GM12872 (cell line): ENCODE data around the gene QRICH2.

ENCODE experiments used
- TF ChIP-seq, protein P1 (sequence below): IDR thresholded peaks from 3 replicates; pipeline ENCODE4 v1.5.1; 2011; ENCODE audit warnings: low read depth, mild to moderate bottlenecking, low read length, moderate library complexity; ENCODE audit not compliant: insufficient read depth

The QRICH2 gene

DNA sequence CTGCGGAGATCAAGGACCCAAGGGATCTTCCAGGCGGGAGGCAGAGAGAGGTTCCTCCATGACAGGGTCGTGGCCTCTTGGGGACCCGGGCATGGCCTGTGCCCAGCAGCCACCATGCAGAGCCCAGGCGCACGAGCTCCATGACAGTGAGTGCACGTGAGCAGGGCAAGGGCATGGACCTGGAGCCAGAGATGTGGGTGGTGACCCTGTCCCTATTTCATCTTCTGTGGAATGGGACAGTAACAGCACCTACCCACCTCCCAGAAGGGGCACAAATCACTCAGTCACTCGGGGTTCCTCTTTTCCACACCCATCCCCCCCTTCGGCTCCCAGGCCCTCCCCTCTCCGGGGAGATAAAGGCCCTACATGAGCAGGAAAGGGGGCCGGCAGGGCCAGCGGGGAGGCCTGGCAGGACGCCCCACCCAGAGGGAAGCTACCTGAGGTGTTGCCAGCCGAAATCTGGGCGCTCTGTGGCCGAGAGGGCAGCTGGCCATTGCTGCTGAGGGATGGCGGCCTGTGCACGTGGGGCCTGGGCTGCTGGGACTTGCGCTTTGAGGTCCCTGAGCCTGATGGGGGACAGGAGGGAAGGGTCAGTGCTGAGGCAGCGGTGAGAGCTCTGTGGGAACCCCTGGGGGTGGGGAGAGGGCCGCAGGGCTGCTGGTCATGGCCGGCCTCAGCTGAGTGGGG is 32.6 kb downstream of the QRICH2 start:
- TF ChIP-seq, protein P1, sequence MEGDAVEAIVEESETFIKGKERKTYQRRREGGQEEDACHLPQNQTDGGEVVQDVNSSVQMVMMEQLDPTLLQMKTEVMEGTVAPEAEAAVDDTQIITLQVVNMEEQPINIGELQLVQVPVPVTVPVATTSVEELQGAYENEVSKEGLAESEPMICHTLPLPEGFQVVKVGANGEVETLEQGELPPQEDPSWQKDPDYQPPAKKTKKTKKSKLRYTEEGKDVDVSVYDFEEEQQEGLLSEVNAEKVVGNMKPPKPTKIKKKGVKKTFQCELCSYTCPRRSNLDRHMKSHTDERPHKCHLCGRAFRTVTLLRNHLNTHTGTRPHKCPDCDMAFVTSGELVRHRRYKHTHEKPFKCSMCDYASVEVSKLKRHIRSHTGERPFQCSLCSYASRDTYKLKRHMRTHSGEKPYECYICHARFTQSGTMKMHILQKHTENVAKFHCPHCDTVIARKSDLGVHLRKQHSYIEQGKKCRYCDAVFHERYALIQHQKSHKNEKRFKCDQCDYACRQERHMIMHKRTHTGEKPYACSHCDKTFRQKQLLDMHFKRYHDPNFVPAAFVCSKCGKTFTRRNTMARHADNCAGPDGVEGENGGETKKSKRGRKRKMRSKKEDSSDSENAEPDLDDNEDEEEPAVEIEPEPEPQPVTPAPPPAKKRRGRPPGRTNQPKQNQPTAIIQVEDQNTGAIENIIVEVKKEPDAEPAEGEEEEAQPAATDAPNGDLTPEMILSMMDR = 0 out of 3 replicates have a peak, but pooled peaks have one; percentile 1

DNA sequence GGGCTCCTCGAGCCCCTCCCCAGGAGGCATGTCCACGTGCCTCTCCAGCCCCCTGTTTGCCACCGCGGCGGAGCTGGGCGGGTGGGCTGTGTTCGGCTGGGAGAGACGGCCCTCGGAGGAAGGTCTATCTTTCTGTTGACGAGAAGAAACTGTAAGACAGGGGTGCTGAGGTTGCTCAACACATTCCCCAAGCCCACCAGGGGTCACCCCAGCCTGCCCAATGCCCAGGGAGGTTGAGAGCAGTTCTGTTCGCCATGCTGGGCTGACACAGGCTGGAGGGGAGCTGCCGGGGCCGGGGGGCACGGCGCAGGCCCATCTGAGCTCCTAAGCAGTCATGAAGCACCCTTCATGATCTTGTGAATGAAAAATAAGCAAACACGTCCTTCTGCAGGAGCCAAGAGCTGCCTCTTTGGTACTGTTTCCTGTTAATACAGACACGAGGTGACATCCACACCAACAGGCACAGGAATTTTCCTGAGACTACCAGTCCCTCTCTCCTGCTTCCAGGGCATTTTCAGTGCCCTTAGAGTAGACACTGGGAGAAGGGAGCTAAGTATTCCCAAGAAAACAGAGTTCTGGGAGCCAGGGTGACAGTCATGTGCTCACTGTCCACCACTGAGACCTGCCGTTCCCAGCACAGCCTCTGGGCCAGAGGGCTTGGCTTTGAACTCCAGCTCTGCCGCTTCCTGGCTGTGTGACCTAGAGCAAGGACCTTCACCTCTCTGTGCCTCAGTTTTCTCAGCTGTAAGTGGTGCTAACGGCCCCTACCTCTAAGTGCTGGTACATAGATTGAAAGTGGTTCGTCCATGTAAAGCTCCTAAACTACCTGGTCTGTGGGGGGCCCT is 33.7 kb downstream of the QRICH2 start:
- TF ChIP-seq, protein P1 = no peak

DNA sequence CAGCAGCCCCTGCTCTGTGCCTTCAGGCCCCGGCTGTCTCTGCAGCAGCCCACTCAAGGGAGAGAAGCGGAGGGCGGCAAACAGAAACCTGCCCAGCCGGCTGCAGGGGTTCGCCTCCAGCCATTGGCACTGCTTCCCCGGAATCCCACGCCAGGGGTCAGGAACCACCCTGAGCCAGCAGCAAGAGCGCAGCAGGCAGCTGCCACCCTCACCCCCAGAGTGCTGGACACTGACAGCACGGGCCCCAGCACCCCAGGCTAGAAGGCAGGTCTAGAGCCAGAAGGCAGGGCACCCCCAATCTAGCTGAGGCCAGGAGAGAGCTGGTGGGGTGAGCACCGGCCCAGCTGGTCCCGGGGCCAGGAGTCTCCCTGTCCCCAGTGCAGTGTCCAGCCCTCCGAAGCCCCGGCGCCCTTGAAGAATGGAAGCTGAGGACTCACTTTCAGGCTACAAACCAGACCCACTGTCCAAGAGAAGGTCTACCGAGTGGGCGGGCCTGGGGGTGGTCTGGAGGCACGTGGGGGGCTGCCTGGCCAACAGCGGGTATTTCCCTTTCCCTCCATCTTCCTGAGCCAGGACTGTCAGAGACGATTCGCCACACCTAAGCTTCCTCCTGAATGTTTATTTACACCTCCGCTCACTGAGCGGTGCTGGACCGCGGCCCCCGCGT is 34.5 kb downstream of the QRICH2 start:
- TF ChIP-seq, protein P1 = no peak

DNA sequence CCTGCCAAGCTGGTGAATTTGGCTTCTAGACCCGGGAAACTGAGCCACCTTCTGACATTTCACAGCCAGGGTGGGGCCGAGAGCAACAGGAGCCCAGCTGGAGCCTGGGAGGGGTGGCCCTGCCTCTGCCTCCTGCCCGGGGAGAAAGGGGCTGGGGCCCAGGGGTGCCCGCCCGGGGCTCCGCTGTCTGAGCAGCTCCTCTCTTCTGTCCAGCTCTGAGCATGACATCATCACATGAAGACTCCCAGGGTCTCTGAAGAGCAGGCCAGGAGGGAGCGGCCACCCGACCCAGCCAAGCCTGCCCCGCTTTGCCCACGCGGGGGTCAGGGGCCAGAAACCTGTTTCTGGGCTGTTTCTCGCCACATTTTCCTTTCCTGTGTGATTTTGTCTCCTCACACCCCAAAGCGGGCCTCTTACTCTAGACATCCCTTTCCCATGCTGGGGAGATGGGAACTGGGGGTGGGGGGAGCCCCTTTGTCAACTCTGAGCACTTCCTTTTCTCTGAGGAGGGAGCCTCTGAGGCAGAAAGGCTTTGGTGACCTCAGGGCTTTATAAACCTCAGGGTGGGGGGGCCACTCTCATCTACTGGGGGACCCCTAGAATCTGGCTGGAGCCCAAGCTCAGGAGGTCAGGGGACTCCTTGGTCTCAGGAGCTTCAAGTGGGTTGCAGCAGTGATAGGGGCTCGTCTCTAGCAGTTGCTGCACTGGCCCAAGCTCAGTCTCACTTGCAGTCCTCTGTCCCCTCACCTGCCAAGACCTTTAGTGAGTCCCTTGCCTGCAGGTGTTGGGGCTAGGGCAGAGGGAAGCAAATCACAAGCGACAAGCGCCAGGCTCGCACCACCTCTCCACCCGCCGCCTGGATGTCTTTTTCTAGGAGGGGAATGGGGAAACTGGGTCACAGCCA is 35.3 kb downstream of the QRICH2 start:
- TF ChIP-seq, protein P1 = no peak

DNA sequence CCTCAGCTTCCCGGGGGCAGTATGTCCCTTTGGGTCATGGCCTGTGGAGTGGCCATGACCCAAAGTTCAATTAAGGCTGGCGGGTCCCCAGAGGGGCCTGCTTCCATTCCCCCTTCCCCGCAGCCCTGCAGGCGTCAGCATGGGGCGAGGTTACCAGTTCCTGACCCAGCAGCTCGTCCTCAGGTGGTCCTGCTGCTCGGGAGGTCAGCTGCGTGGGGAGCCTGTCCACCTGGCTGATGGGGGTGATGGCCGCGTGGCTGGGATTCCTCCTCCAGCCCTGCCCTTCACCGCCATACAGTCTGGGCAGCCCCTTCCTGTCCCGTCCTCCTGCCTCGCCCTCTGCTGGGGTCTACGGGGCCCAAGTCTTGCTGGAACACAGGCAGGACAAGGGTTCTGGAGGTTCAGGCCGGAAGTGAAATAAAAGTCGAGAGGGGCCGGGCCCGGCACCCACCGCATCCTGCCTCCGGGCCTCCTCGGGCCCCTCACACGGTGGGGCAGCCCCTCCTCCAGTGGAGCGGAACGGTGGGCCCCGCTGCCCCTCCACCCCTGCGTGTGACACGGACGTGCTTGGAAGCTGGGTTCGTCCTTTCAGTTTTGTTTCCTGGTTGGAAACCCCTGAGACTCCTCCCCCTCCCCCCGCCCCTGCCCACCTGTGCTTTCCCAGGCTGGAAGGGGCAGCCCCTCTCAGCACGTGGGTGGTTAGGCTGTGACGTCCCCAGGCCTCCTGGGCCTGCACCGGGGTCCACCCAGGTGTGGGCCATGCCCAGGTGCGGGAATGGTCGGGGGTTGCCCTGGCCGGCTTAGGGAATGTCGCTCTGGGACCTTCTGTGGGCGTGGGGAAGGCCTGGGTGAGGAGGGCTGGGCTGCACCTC is 36.2 kb downstream of the QRICH2 start:
- TF ChIP-seq, protein P1 = peak; percentile 21; the same call in 1 of the 3 replicates

DNA sequence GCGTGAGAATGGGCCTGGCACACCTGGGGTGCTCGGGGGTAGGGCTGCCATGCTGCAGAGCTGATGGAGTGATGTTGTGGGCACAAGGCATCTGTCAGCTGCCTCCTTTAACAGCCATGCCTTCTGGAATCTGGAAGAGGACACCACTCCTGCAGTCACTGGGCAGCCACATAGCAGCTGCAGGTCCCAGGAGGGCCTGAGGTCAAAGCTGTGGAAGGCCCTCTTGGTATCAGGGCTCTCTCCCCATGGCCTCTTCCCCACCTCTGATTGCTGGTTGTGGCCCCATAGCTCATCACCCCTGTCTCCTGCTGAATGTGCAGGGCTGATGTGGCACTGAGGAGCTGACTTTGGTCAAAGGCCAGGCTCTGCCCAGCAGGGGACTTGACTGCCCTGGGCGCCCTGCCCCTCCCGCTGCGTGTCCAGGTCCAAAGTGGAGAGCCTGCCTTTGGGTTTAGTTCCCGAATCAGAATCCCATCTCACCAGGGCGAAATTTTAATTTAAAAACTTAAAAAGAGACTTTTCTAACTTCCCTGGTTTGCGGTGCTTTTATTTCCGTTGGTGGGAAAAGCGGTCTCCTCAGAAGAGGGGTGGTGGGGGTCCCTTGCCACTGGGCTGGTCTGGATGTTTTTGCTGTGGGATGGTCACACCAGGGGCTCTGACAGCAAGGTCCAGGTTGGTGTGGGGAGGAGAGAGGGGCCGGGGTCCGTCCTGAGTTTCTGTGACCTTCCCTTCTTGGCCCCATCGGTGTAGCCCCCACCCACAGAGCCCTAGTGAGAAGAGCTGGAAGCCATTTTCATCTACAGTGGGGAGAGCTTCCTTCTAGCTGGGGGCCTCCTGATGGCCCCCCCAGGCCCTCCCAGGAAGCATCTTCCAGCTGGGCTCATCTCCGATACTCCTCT is 37.1 kb downstream of the QRICH2 start:
- TF ChIP-seq, protein P1 = no peak
